CD4-positive, alpha-beta T cell treated with Interleukin-6 at 100 ng/mL for 8 hours (primary cell): Measurements from ENCODE around the gene CR1L.
"Not testable (repeated sequence)": the region's sequence is repeated elsewhere in the genome, so short reads cannot be mapped to it uniquely, and the experiment has no call there.

Experiments
- DNase-seq: peaks from one replicate; pipeline ENCODE4 v3.0.0-alpha.2; 2020; ENCODE audit warnings: mixed read lengths, low spot score

CR1L gene

GRCh38 chr1:207682872-207683434 is 38.0 kb downstream of the CR1L start:
- DNase-seq = not testable (repeated sequence)

GRCh38 chr1:207690551-207690950 is 45.6 kb downstream of the CR1L start:
- not testable (repeated sequence) for DNase-seq

- DNase-seq = no peak
Observed at GRCh38 chr1:207691010-207691409, 46.1 kb downstream of the CR1L start.

- DNase-seq = no peak
Observed at GRCh38 chr1:207691841-207692240, 46.9 kb downstream of the CR1L start.

GRCh38 chr1:207692291-207692690 is 47.4 kb downstream of the CR1L start:
- DNase-seq = not testable (repeated sequence)

GRCh38 chr1:207695891-207696290 is 51.0 kb downstream of the CR1L start:
- no peak for DNase-seq

- DNase-seq = peak; percentile 3
Observed at GRCh38 chr1:207698822-207699483, 54.0 kb downstream of the CR1L start.

GRCh38 chr1:207702317-207702716 is 57.4 kb downstream of the CR1L start:
- DNase-seq = no peak

- no peak for DNase-seq
Observed at GRCh38 chr1:207703712-207704111, 58.8 kb downstream of the CR1L start.

- DNase-seq = not testable (repeated sequence)
Observed at GRCh38 chr1:207708004-207708403, 63.1 kb downstream of the CR1L start.

- DNase-seq = no peak
Observed at GRCh38 chr1:207711285-207711684, 66.4 kb downstream of the CR1L start.

GRCh38 chr1:207712701-207713100 is 67.8 kb downstream of the CR1L start:
- DNase-seq = not testable (repeated sequence)

GRCh38 chr1:207713529-207713928 is 68.6 kb downstream of the CR1L start:
- DNase-seq = no peak

GRCh38 chr1:207719234-207719633 is 74.3 kb downstream of the CR1L start:
- DNase-seq = no peak

- DNase-seq = not testable (repeated sequence)
Observed at GRCh38 chr1:207728200-207728858, 83.4 kb downstream of the CR1L start.

GRCh38 chr1:207737503-207738157 is 92.7 kb downstream of the CR1L start:
- not testable (repeated sequence) for DNase-seq

GRCh38 chr1:207738158-207738659 is 93.3 kb downstream of the CR1L start:
- peak; percentile 9 for DNase-seq

- no peak for DNase-seq
Observed at GRCh38 chr1:207740207-207740606, 95.3 kb downstream of the CR1L start.

- no peak for DNase-seq
Observed at GRCh38 chr1:207742850-207743555, 98.1 kb downstream of the CR1L start.

- DNase-seq = no peak
Observed at GRCh38 chr1:207744000-207744534, 99.1 kb downstream of the CR1L start.

- no peak for DNase-seq
Observed at GRCh38 chr1:207745285-207745684, 100.4 kb downstream of the CR1L start.
